Liver (tissue), 9 donors: ENCODE results near the gene S100A16. TPM values are rescaled to one million over a fixed set of nuclear protein-coding genes. Genes with fewer than 3 reads are reported as not detected.

Experiments
- DNase-seq: peaks from one replicate; pipeline ENCODE4 v3.0.0-alpha.2; 2017; ENCODE audit warnings: low spot score
- H3K27ac ChIP-seq, 2 donors: one replicate each; pipeline ENCODE4 v1.7.0; 2013; ENCODE audit warnings: inconsistent platforms in 2 of 2, low read length in 2 of 2, control low read depth in 1 of 2, low read depth in 1 of 2, mild to moderate bottlenecking in 1 of 2
- H3K27me3 ChIP-seq, 4 donors: one replicate each; pipeline versions ENCODE4 v1.6.1 to v1.7.0; 2013; ENCODE audit warnings: low read length in 3 of 4, inconsistent platforms in 1 of 4, mild to moderate bottlenecking in 1 of 4, moderate library complexity in 1 of 4; ENCODE audit not compliant: control insufficient read depth in 4 of 4, insufficient read depth in 4 of 4
- H3K36me3 ChIP-seq, 4 donors: one replicate each; pipeline versions ENCODE4 v1.6.1 to v1.7.0; 2013; ENCODE audit warnings: low read length in 3 of 4, mild to moderate bottlenecking in 3 of 4, low read depth in 1 of 4, moderate library complexity in 1 of 4; ENCODE audit not compliant: control insufficient read depth in 4 of 4, insufficient read depth in 3 of 4
- H3K4me1 ChIP-seq, 4 donors: one replicate each; pipeline versions ENCODE4 v1.6.1 to v1.7.0; 2013; ENCODE audit warnings: low read length in 3 of 4, mild to moderate bottlenecking in 3 of 4, moderate library complexity in 1 of 4; ENCODE audit not compliant: control insufficient read depth in 4 of 4, insufficient read depth in 4 of 4
- H3K4me3 ChIP-seq, 3 donors: one replicate each; pipeline versions ENCODE4 v1.6.1 to v1.7.0; 2013; ENCODE audit warnings: low read length in 3 of 3, control low read depth in 1 of 3, low read depth in 1 of 3, mild to moderate bottlenecking in 1 of 3
- H3K9ac ChIP-seq, 2 donors: one replicate each; pipeline ENCODE4 v1.7.0; 2013; ENCODE audit warnings: low read length in 2 of 2, mild to moderate bottlenecking in 2 of 2, moderate library complexity in 2 of 2, control low read depth in 1 of 2, low read depth in 1 of 2
- H3K9me3 ChIP-seq, 4 donors: one replicate each; pipeline versions ENCODE4 v1.6.1 to v1.7.0; 2013; ENCODE audit warnings: low read length in 3 of 4; ENCODE audit not compliant: control insufficient read depth in 4 of 4
- ATF3 ChIP-seq: IDR thresholded peaks from 2 replicates; pipeline ENCODE4 v1.6.1; 2016; ENCODE audit warnings: antibody characterized with exemption
- CTCF ChIP-seq: fragments of 150-350 bp; IDR thresholded peaks from 2 replicates; pipeline ENCODE4 v1.5.1; 2017; ENCODE audit warnings: improper control_type of control experiment, low read depth, low read length; ENCODE audit not compliant: missing input control
- EGR1 ChIP-seq, 2 donors: IDR thresholded peaks; 2 replicates each; pipeline ENCODE4 v1.6.1; 2016 to 2018; ENCODE audit warnings: antibody characterized with exemption in 2 of 2, low read depth in 2 of 2
- FOXA1 ChIP-seq: IDR thresholded peaks from 2 replicates; pipeline ENCODE4 v1.6.1; 2016; ENCODE audit warnings: antibody characterized with exemption
- FOXA2 ChIP-seq: IDR thresholded peaks from 2 replicates; pipeline ENCODE4 v1.6.1; 2016; ENCODE audit warnings: antibody characterized with exemption
- GABPA ChIP-seq, 2 donors: IDR thresholded peaks in 1 of 2; conservative IDR thresholded peaks in 1 of 2; 2 replicates each; pipeline ENCODE4 v1.6.1; 2016; ENCODE audit warnings: antibody characterized with exemption in 2 of 2, mild to moderate bottlenecking in 1 of 2, moderate library complexity in 1 of 2
- HNF4A ChIP-seq, 2 donors: conservative IDR thresholded peaks; 2 replicates each; pipeline ENCODE4 v1.6.1; 2016; ENCODE audit warnings: antibody characterized with exemption in 2 of 2, mild to moderate bottlenecking in 2 of 2
- HNF4G ChIP-seq: IDR thresholded peaks from 2 replicates; pipeline ENCODE4 v1.6.1; 2016; ENCODE audit warnings: antibody characterized with exemption
- JUND ChIP-seq, 2 donors: IDR thresholded peaks; 2 replicates each; pipeline ENCODE4 v1.6.1; 2016; ENCODE audit warnings: antibody characterized with exemption in 2 of 2
- MAX ChIP-seq: IDR thresholded peaks from 2 replicates; pipeline ENCODE4 v1.6.1; 2016; ENCODE audit warnings: antibody characterized with exemption
- NR2F2 ChIP-seq: IDR thresholded peaks from 2 replicates; pipeline ENCODE4 v1.6.1; 2016; ENCODE audit warnings: antibody characterized with exemption
- RAD21 ChIP-seq, 2 donors: IDR thresholded peaks; 2 replicates each; pipeline ENCODE4 v1.6.1; 2016; ENCODE audit warnings: antibody characterized with exemption in 2 of 2, mild to moderate bottlenecking in 2 of 2
- REST ChIP-seq: IDR thresholded peaks from 2 replicates; pipeline ENCODE4 v1.6.1; 2016; ENCODE audit warnings: antibody characterized with exemption, mild to moderate bottlenecking
- RXRA ChIP-seq, 2 donors: IDR thresholded peaks; 2 replicates each; pipeline ENCODE4 v1.6.1; 2017 to 2018; ENCODE audit warnings: antibody characterized with exemption in 2 of 2, mild to moderate bottlenecking in 1 of 2
- SP1 ChIP-seq: IDR thresholded peaks from 2 replicates; pipeline ENCODE4 v1.6.1; 2018; ENCODE audit warnings: antibody characterized with exemption, mild to moderate bottlenecking
- TAF1 ChIP-seq: conservative IDR thresholded peaks from 2 replicates; pipeline ENCODE4 v1.6.1; 2016; ENCODE audit warnings: antibody characterized with exemption, mild to moderate bottlenecking
- YY1 ChIP-seq: IDR thresholded peaks from 2 replicates; pipeline ENCODE4 v1.6.1; 2016; ENCODE audit warnings: antibody characterized with exemption, mild to moderate bottlenecking
- ZBTB33 ChIP-seq: IDR thresholded peaks from 2 replicates; pipeline ENCODE4 v1.6.1; 2016; ENCODE audit warnings: antibody characterized with exemption
- WGBS: extraction: QIAGEN DNeasy Blood & Tissue Kit; methylation state at CpG from one replicate; pipeline ENCODE4 v1.1.7; 2013; 5-methylcytosine and 5-hydroxymethylcytosine counted together
- polyA plus RNA-seq, 2 donors: library from polyadenylated mRNA; stranded (reverse) in 1 of 2; unstranded in 1 of 2; fragments of 200-250 nt in 1 of 2; fragments of >200 nt in 1 of 2; fragmentation: Nextera tagmentation in 1 of 2; extraction: Ambion mirVana in 1 of 2; gene quantifications; one replicate each; pipeline versions ENCODE4 v1.2.1 to v1.2.3, GENCODE V29; 2013 to 2015
- total RNA-seq, 2 donors: library from RNA; depleted of rRNA; stranded (reverse); fragments of >200 nt; gene quantifications; one replicate each; pipeline ENCODE4 v1.2.3, GENCODE V29; 2014
- donor health status: healthy.
- donor health status: healthy.
- donor health status: healthy.
- donor health status: healthy.
- donor health status: healthy.

Gene S100A16
- total and polyA plus RNA-seq, 4 donors, result 27.3 to 142 (median 81.8) TPM

GRCh38 chr1:153627715-153628626 is 15.0 kb upstream of the S100A16 start, which contains the start of gene S100A1:
S100A1 (plus strand) TSS chr1:153628434; CDS start chr1:153630522, 2,088 bp downstream.
- no peaks in the 10 kb centered on the region for H3K27me3 ChIP-seq
- H3K9ac ChIP-seq, result peak within 1 kb of the TSS; percentile 50 to 91
- peak within 1 kb of the TSS; percentile 59 to 79 for H3K27ac ChIP-seq
- peak within 1 kb of the TSS; percentile 37 to 63 (median 43) for H3K4me3 ChIP-seq
- peaks cover 7 to 23% (median 16%) of the 10 kb centered on the region in 4 donors for H3K4me1 ChIP-seq
- WGBS, result 58% methylated on average over 10 of the region's 10 CpGs
- TF ChIP-seq GABPA (IDR thresholded peaks at IDR 0.05 in 1 of 2, conservative IDR thresholded peaks at IDR 0.05 in 1 of 2) (no peak), CTCF (peak; percentile 24)
- DNase-seq, result no peak
- H3K36me3 ChIP-seq, result no peaks in the 10 kb centered on the region
- no peaks in the 10 kb centered on the region for H3K9me3 ChIP-seq

- Histone ChIP-seq H3K27me3 (no peaks in the 10 kb centered on the region), H3K4me3 (peak within 1 kb of the TSS; percentile 37 to 63 (median 43)), H3K9ac (peak within 1 kb of the TSS; percentile 50 to 91), H3K9me3 (no peaks in the 10 kb centered on the region), H3K4me1 (peaks cover 7 to 25% (median 16%) of the 10 kb centered on the region in 4 donors), H3K27ac (peak within 1 kb of the TSS; percentile 59 to 79), H3K36me3 (no peaks in the 10 kb centered on the region)
- peak; percentile 66 for DNase-seq
- TF ChIP-seq FOXA2 (no peak), REST (no peak), RXRA (IDR thresholded peaks at IDR 0.05) (no peak), HNF4G (no peak), ATF3 (no peak), HNF4A (conservative IDR thresholded peaks at IDR 0.05) (no peak), TAF1 (peak; percentile 85), EGR1 (IDR thresholded peaks at IDR 0.05; ENCODE audit: low read depth in 2 of 2) (peak; percentile 73 to 74), FOXA1 (no peak), MAX (no peak), CTCF (no peak), JUND (IDR thresholded peaks at IDR 0.05) (no peak), RAD21 (IDR thresholded peaks at IDR 0.05) (peak in 1 of 2 donors; percentile 42), GABPA (IDR thresholded peaks at IDR 0.05 in 1 of 2, conservative IDR thresholded peaks at IDR 0.05 in 1 of 2) (no peak), NR2F2 (peak; percentile 72), YY1 (no peak), SP1 (peak; percentile 23), ZBTB33 (no peak)
- WGBS, result 7% methylated on average over 28 of the region's 28 CpGs
Measured at GRCh38 chr1:153626904-153627714, 14.2 kb upstream of the S100A16 start, which contains the start of gene S100A13. S100A13 (minus strand) TSS chr1:153627505; CDS start chr1:153626472, 1,033 bp downstream.
